OCI-M2 (cell line): ENCODE data around the gene PPP2R2B.

Source experiments
- DNase-seq: peaks from one replicate; lab custom pipeline; 2025; ENCODE audit not compliant: unreplicated experiment; lab: John Stamatoyannopoulos, UW

The PPP2R2B gene

GRCh38 chr5:146888351-146888978, 9.9 kb upstream of the PPP2R2B start:
- no peak for DNase-seq

- DNase-seq: no peak
Observed at GRCh38 chr5:146884066-146884626, 5.6 kb upstream of the PPP2R2B start.

- no peak for DNase-seq
Observed at GRCh38 chr5:146883511-146883910, 5.0 kb upstream of the PPP2R2B start.

- no peak for DNase-seq
Observed at GRCh38 chr5:146880966-146881365, 2.4 kb upstream of the PPP2R2B start.

- no peak for DNase-seq
Observed at GRCh38 chr5:146877783-146878475, 628 bp downstream of the PPP2R2B start.

- DNase-seq: no peak
Observed at GRCh38 chr5:146877178-146877681, 1.3 kb downstream of the PPP2R2B start.

- DNase-seq: no peak
Observed at GRCh38 chr5:146873186-146873917, 5.2 kb downstream of the PPP2R2B start.

GRCh38 chr5:146872188-146872587, 6.4 kb downstream of the PPP2R2B start:
- no peak for DNase-seq

GRCh38 chr5:146867996-146868708, 10.4 kb downstream of the PPP2R2B start:
- DNase-seq: no peak

GRCh38 chr5:146866263-146866662, 12.3 kb downstream of the PPP2R2B start:
- no peak for DNase-seq

GRCh38 chr5:146862641-146863040, 15.9 kb downstream of the PPP2R2B start:
- no peak for DNase-seq

GRCh38 chr5:146860213-146860893, 18.2 kb downstream of the PPP2R2B start:
- DNase-seq: no peak

- DNase-seq: no peak
Observed at GRCh38 chr5:146852089-146852488, 26.5 kb downstream of the PPP2R2B start.

- no peak for DNase-seq
Observed at GRCh38 chr5:146851133-146851532, 27.4 kb downstream of the PPP2R2B start.

- DNase-seq: no peak
Observed at GRCh38 chr5:146849694-146850303, 28.8 kb downstream of the PPP2R2B start.

GRCh38 chr5:146848133-146848532, 30.4 kb downstream of the PPP2R2B start:
- no peak for DNase-seq

- no peak for DNase-seq
Observed at GRCh38 chr5:146840016-146840415, 38.5 kb downstream of the PPP2R2B start.

- DNase-seq: no peak
Observed at GRCh38 chr5:146836226-146836842, 42.2 kb downstream of the PPP2R2B start.

- DNase-seq: no peak
Observed at GRCh38 chr5:146832985-146833732, 45.4 kb downstream of the PPP2R2B start.
